WTC11 (cell line): ENCODE measurements around the gene VTI1A. TPM values are rescaled to one million over a fixed set of nuclear protein-coding genes. Genes with fewer than 3 reads are reported as not detected.

Source experiments
- ATAC-seq: fragments of 200-7000 bp; cut with Tn5 transposase; 2 replicates; pipeline ENCODE4 v1.10.0; 2021; ENCODE audit warnings: mild to moderate bottlenecking, moderate library complexity
- CTCF ChIA-PET: fragments of 300-600 bp; sonication (Branson Sonifier 250); formaldehyde crosslinking; loops from one replicate; lab custom pipeline; 2021; ENCODE audit warnings: antibody characterized with exemption; lab: Charles Lee
- POLR2A ChIA-PET: fragments of 350-600 bp; sonication (Branson Sonifier 250); formaldehyde crosslinking; loops from one replicate; lab custom pipeline; 2021; ENCODE audit warnings: antibody characterized with exemption; lab: Charles Lee
- DNase-seq: peaks from one replicate; pipeline ENCODE4 v3.0.0; 2021; ENCODE audit warnings: low spot score
- H3K27ac Mint-ChIP-seq: 2 replicates; pipeline ENCODE4 v1.8.0; 2021; ENCODE audit warnings: mixed read lengths
- H3K27me3 Mint-ChIP-seq: 2 replicates; pipeline ENCODE4 v1.8.0; 2021; ENCODE audit warnings: low read depth, mild to moderate bottlenecking, moderate library complexity, mixed read lengths
- H3K36me3 Mint-ChIP-seq: 2 replicates; pipeline ENCODE4 v1.8.0; 2021; ENCODE audit warnings: mixed read lengths
- H3K4me1 Mint-ChIP-seq: 2 replicates; pipeline ENCODE4 v1.8.0; 2022; ENCODE audit warnings: mixed read lengths
- H3K4me3 Mint-ChIP-seq: 2 replicates; pipeline ENCODE4 v1.8.0; 2021; ENCODE audit warnings: mild to moderate bottlenecking, moderate library complexity, mixed read lengths
- H3K9me3 Mint-ChIP-seq: 2 replicates; pipeline ENCODE4 v1.8.0; 2021; ENCODE audit warnings: mixed read lengths
- CBFB ChIP-seq: sonication (generic); formaldehyde crosslinking; IDR thresholded peaks from 2 replicates; pipeline ENCODE4 v1.8.1; 2022; ENCODE audit warnings: mild to moderate bottlenecking, low read depth, missing genetic modification reagents
- CREB1 ChIP-seq: sonication (generic); formaldehyde crosslinking; IDR thresholded peaks from 2 replicates; pipeline ENCODE4 v1.8.0; 2023; ENCODE audit warnings: mild to moderate bottlenecking, missing genetic modification reagents
- CTCF ChIP-seq: fragments of 200-600 bp; IDR thresholded peaks from 2 replicates; pipeline ENCODE4 v1.8.0; 2022; ENCODE audit warnings: antibody characterized with exemption
- IRF1 ChIP-seq: sonication (generic); formaldehyde crosslinking; IDR thresholded peaks from 2 replicates; pipeline ENCODE4 v1.8.0; 2023; ENCODE audit warnings: missing genetic modification reagents
- KAT7 ChIP-seq: sonication (generic); formaldehyde crosslinking; IDR thresholded peaks from 2 replicates; pipeline ENCODE4 v1.8.1; 2023; ENCODE audit warnings: missing genetic modification reagents, mild to moderate bottlenecking, borderline replicate concordance
- MXD4 ChIP-seq: fragments of 250-450 bp; sonication (Bioruptor Pico); IDR thresholded peaks from 2 replicates; pipeline ENCODE4 v1.8.0; 2021; ENCODE audit warnings: mild to moderate bottlenecking, moderate library complexity, borderline replicate concordance
- SMAD4 ChIP-seq: sonication (generic); formaldehyde crosslinking; IDR thresholded peaks from 2 replicates; pipeline ENCODE4 v1.8.0; 2022; ENCODE audit warnings: mild to moderate bottlenecking, missing genetic modification reagents
- SP1 ChIP-seq: sonication (generic); formaldehyde crosslinking; conservative IDR thresholded peaks from 2 replicates; pipeline ENCODE4 v1.8.1; 2022; ENCODE audit warnings: missing genetic modification reagents
- USF1 ChIP-seq: sonication (generic); formaldehyde crosslinking; IDR thresholded peaks from 2 replicates; pipeline ENCODE4 v1.8.0; 2022; ENCODE audit warnings: mild to moderate bottlenecking, missing genetic modification reagents
- ZMAT4 ChIP-seq: fragments of 250-450 bp; sonication (Bioruptor Pico); IDR thresholded peaks from 2 replicates; pipeline ENCODE4 v1.9.0; 2021; ENCODE audit warnings: mild to moderate bottlenecking
- ZNF121 ChIP-seq: sonication (generic); formaldehyde crosslinking; IDR thresholded peaks from 2 replicates; pipeline ENCODE4 v1.8.0; 2023; ENCODE audit warnings: missing genetic modification reagents
- ZNF263 ChIP-seq: sonication (generic); formaldehyde crosslinking; IDR thresholded peaks from 2 replicates; pipeline ENCODE4 v1.8.1; 2022; ENCODE audit warnings: low read depth, mild to moderate bottlenecking, moderate library complexity, missing genetic modification reagents
- ZNF281 ChIP-seq: sonication (generic); formaldehyde crosslinking; IDR thresholded peaks from 2 replicates; pipeline ENCODE4 v1.8.0; 2023; ENCODE audit warnings: mild to moderate bottlenecking, missing genetic modification reagents
- ZNF317 ChIP-seq: sonication (generic); formaldehyde crosslinking; IDR thresholded peaks from 2 replicates; pipeline ENCODE4 v1.8.1; 2023; ENCODE audit warnings: low read depth, mild to moderate bottlenecking, moderate library complexity, missing genetic modification reagents, borderline replicate concordance
- ZSCAN18 ChIP-seq: fragments of 250-450 bp; sonication (Bioruptor Pico); IDR thresholded peaks from 2 replicates; pipeline ENCODE4 v2.1.2; 2022; ENCODE audit warnings: mild to moderate bottlenecking, moderate library complexity
- total RNA-seq: library from RNA; stranded (reverse); gene quantifications from 3 replicates; pipeline ENCODE4 v1.2.3, GENCODE V29; 2021
- TF ChIP-seq, protein P1 (sequence below): sonication (generic); formaldehyde crosslinking; IDR thresholded peaks from 2 replicates; pipeline ENCODE4 v1.8.1; 2022; ENCODE audit warnings: low read depth, missing genetic modification reagents, borderline replicate concordance
- TF ChIP-seq, protein P2 (sequence below): fragments of 250-450 bp; sonication (Bioruptor Pico); IDR thresholded peaks from 2 replicates; pipeline ENCODE4 v1.9.0; 2021; ENCODE audit warnings: mild to moderate bottlenecking, borderline replicate concordance
- TF ChIP-seq, protein P3 (sequence below): sonication (generic); formaldehyde crosslinking; IDR thresholded peaks from 2 replicates; pipeline ENCODE4 v1.8.1; 2022; ENCODE audit warnings: low read depth, mild to moderate bottlenecking, moderate library complexity, missing genetic modification reagents, borderline replicate concordance

The VTI1A gene
- total RNA-seq, 1 experiment from 2014 or later = 20.1 TPM

DNA sequence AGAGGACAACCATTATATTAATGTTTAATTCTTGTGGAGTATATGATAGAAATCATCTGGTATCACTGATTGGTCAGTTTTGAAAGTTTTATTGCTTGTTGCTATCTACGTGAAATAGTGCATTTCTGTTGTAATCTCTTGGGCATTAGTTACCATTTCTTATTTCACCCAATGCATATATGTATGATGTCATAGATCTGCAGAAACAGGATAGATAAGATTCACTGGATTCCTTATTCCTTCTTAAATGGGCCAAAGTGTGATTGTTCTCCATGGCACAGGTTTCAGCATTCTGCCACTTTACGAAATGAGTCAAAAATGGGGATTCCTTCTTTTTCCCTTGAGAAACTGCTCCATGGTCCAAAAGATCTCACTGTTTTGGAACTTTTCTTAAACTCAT, 56.6 kb downstream of the VTI1A start:
- ChIA-PET CTCF (no interaction called here), POLR2A (no interaction called here)
- H3K27ac Mint-ChIP-seq = no peak overlapping the region
- no peaks in the 10 kb centered on the region for H3K9me3 Mint-ChIP-seq
- no peaks in the 10 kb centered on the region for H3K36me3 Mint-ChIP-seq
- peaks cover 4% of the 10 kb centered on the region; the same call in 1 of the 2 replicates for H3K4me1 Mint-ChIP-seq
- no peak overlapping the region for H3K4me3 Mint-ChIP-seq
- no peak for DNase-seq
- TF ChIP-seq, protein P1, sequence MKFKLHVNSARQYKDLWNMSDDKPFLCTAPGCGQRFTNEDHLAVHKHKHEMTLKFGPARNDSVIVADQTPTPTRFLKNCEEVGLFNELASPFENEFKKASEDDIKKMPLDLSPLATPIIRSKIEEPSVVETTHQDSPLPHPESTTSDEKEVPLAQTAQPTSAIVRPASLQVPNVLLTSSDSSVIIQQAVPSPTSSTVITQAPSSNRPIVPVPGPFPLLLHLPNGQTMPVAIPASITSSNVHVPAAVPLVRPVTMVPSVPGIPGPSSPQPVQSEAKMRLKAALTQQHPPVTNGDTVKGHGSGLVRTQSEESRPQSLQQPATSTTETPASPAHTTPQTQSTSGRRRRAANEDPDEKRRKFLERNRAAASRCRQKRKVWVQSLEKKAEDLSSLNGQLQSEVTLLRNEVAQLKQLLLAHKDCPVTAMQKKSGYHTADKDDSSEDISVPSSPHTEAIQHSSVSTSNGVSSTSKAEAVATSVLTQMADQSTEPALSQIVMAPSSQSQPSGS (CRISPR knock-in tag) = no peak
- no peak for TF ChIP-seq CTCF
- TF ChIP-seq SP1 (CRISPR knock-in tag) = no peak
- no peak for TF ChIP-seq MXD4
- no peak for TF ChIP-seq ZSCAN18
- no peak for TF ChIP-seq ZNF121
- TF ChIP-seq ZNF317 = no peak
- TF ChIP-seq KAT7 (CRISPR knock-in tag) = no peak
- no peak for TF ChIP-seq SMAD4 (CRISPR knock-in tag)
- TF ChIP-seq ZNF263 (CRISPR knock-in tag) = no peak
- TF ChIP-seq ZNF281 = no peak
- TF ChIP-seq, protein P2, sequence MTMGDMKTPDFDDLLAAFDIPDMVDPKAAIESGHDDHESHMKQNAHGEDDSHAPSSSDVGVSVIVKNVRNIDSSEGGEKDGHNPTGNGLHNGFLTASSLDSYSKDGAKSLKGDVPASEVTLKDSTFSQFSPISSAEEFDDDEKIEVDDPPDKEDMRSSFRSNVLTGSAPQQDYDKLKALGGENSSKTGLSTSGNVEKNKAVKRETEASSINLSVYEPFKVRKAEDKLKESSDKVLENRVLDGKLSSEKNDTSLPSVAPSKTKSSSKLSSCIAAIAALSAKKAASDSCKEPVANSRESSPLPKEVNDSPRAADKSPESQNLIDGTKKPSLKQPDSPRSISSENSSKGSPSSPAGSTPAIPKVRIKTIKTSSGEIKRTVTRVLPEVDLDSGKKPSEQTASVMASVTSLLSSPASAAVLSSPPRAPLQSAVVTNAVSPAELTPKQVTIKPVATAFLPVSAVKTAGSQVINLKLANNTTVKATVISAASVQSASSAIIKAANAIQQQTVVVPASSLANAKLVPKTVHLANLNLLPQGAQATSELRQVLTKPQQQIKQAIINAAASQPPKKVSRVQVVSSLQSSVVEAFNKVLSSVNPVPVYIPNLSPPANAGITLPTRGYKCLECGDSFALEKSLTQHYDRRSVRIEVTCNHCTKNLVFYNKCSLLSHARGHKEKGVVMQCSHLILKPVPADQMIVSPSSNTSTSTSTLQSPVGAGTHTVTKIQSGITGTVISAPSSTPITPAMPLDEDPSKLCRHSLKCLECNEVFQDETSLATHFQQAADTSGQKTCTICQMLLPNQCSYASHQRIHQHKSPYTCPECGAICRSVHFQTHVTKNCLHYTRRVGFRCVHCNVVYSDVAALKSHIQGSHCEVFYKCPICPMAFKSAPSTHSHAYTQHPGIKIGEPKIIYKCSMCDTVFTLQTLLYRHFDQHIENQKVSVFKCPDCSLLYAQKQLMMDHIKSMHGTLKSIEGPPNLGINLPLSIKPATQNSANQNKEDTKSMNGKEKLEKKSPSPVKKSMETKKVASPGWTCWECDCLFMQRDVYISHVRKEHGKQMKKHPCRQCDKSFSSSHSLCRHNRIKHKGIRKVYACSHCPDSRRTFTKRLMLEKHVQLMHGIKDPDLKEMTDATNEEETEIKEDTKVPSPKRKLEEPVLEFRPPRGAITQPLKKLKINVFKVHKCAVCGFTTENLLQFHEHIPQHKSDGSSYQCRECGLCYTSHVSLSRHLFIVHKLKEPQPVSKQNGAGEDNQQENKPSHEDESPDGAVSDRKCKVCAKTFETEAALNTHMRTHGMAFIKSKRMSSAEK (CRISPR knock-in tag) = no peak
- no peak for TF ChIP-seq CREB1 (CRISPR knock-in tag)
- TF ChIP-seq IRF1 (CRISPR knock-in tag) = no peak
- no peak for TF ChIP-seq CBFB (CRISPR knock-in tag)
- TF ChIP-seq USF1 (CRISPR knock-in tag) = no peak
- TF ChIP-seq, protein P3, sequence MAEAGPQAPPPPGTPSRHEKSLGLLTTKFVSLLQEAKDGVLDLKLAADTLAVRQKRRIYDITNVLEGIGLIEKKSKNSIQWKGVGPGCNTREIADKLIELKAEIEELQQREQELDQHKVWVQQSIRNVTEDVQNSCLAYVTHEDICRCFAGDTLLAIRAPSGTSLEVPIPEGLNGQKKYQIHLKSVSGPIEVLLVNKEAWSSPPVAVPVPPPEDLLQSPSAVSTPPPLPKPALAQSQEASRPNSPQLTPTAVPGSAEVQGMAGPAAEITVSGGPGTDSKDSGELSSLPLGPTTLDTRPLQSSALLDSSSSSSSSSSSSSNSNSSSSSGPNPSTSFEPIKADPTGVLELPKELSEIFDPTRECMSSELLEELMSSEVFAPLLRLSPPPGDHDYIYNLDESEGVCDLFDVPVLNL (CRISPR knock-in tag) = no peak
- TF ChIP-seq ZMAT4 (CRISPR knock-in tag) = no peak
- TF ChIP-seq, all 79 proteins: peak for 0
- no peaks in the 10 kb centered on the region for H3K27me3 Mint-ChIP-seq
- ATAC-seq = no peak
